ENCODE data around the gene TLL2.

GRCh38 chr10:96344178-96344577 lies 169.5 kb downstream of the TLL2 start:
- no peak for TF ChIP-seq KLF16 (IDR thresholded peaks at IDR 0.05)
- no peak for TF ChIP-seq CTCF (IDR thresholded peaks at IDR 0.05 in 2 of 3, conservative IDR thresholded peaks at IDR 0.05 in 1 of 3; ENCODE audit: insufficient read depth in 2 of 3, low read depth in 1 of 3, low read length in 3 of 3)
- no peak for TF ChIP-seq CUX1 (CRISPR knock-in tag; IDR thresholded peaks at IDR 0.05)
- TF ChIP-seq, protein P1, sequence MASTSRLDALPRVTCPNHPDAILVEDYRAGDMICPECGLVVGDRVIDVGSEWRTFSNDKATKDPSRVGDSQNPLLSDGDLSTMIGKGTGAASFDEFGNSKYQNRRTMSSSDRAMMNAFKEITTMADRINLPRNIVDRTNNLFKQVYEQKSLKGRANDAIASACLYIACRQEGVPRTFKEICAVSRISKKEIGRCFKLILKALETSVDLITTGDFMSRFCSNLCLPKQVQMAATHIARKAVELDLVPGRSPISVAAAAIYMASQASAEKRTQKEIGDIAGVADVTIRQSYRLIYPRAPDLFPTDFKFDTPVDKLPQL (IDR thresholded peaks at IDR 0.05; ENCODE audit: extremely low read depth, insufficient read length) = no peak
- TF ChIP-seq RB1 (IDR thresholded peaks at IDR 0.05; ENCODE audit: low read depth) = no peak
- no peak for TF ChIP-seq CREM (IDR thresholded peaks at IDR 0.05; ENCODE audit: low read depth)
- no peak for TF ChIP-seq ZNF780A (CRISPR knock-in tag; IDR thresholded peaks at IDR 0.05)
- no peak for TF ChIP-seq ZNF263 (CRISPR knock-in tag; IDR thresholded peaks at IDR 0.05; ENCODE audit: borderline replicate concordance)
- no peak for TF ChIP-seq TRIM28 (IDR thresholded peaks at IDR 0.05)
- TF ChIP-seq E2F1 (CRISPR knock-in tag; IDR thresholded peaks at IDR 0.05) = no peak
- TF ChIP-seq, protein P2, sequence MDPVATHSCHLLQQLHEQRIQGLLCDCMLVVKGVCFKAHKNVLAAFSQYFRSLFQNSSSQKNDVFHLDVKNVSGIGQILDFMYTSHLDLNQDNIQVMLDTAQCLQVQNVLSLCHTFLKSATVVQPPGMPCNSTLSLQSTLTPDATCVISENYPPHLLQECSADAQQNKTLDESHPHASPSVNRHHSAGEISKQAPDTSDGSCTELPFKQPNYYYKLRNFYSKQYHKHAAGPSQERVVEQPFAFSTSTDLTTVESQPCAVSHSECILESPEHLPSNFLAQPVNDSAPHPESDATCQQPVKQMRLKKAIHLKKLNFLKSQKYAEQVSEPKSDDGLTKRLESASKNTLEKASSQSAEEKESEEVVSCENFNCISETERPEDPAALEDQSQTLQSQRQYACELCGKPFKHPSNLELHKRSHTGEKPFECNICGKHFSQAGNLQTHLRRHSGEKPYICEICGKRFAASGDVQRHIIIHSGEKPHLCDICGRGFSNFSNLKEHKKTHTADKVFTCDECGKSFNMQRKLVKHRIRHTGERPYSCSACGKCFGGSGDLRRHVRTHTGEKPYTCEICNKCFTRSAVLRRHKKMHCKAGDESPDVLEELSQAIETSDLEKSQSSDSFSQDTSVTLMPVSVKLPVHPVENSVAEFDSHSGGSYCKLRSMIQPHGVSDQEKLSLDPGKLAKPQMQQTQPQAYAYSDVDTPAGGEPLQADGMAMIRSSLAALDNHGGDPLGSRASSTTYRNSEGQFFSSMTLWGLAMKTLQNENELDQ (CRISPR knock-in tag; IDR thresholded peaks at IDR 0.05; ENCODE audit: borderline replicate concordance) = no peak
- TF ChIP-seq ESRRA (IDR thresholded peaks at IDR 0.05; ENCODE audit: borderline replicate concordance, low read depth) = no peak

Data from K562 (cell line).